Middle frontal gyrus (tissue), 1 donor: ENCODE results near the gene SLC52A3.
"Not testable (repeated sequence)": the region's sequence is repeated elsewhere in the genome, so short reads cannot be mapped to it uniquely, and the experiment has no call there.

Experiments used
- DNase-seq: peaks from one replicate; pipeline ENCODE4 v3.0.0-alpha.2; 2015; ENCODE audit warnings: low spot score; ENCODE audit errors: extremely low spot score

The SLC52A3 gene

DNA sequence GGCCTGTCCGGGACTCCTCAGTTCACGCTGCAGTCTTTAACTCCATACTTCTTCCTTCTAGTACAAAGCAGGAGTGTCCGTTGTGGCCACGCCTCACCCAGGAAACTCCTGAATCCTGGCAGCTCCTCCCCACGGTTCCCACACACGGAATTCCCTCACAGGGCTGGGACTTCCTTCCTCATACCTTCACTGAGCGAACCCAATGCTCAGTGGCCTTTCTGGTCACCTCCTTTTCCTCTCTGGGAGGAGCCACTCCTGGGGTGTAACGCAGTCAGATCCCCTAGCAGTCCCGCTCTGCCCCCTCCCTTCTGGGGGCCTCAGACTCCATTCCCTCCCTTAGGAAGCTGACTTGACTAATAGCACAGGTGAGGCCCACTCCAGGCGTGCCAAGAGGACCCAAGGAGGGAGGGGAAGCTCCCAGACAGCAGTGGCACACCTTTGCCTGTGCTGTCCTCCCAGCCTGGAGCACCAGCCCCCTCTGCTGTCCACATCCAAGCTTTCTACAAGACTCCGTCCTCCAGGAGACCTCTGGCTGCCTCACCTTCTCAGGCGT is at the start of gene SLC52A3:
TSS of gene SLC52A3 (minus strand) at position 75 of the 553 bp plus-strand sequence. CDS start 2,726 bp downstream, outside the sequence.
- no peak for DNase-seq

DNA sequence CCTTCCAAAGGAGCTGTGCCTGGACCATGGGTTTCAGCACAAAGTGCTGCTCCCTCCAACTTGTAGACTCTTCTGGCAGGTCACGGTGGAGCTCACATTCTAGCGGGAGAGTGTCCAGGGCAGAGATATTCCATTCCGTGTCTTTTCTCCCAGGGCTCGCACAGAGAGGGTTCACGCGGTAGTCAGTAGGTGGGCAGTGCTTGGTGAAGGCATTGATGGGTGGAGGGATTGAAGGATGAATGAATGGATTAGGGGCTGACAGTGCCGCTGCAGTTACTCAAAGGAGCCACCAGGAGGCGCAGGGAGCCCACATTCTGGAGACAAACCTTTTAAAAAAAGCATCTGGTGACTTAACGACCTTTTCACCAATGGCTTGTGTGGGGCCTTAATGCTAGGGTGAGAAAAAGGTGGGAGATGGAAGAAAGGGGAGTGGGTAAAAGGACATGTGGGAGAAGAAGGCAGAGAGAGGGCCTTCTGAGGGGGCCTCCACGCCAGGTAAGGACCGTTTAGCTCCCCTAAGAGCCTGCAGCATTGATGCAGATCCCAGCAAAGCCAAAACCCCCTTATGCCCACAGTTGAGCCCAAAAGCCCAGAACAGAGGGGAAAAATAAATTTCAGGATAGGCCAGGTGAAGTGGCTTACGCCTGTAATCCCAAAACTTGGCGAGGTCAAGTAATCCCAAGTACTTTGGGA is 47.8 kb upstream of the SLC52A3 start:
- DNase-seq = no peak

- no peak for DNase-seq
Observed at GRCh38 chr20:815226-815625, 46.9 kb upstream of the SLC52A3 start.

DNA sequence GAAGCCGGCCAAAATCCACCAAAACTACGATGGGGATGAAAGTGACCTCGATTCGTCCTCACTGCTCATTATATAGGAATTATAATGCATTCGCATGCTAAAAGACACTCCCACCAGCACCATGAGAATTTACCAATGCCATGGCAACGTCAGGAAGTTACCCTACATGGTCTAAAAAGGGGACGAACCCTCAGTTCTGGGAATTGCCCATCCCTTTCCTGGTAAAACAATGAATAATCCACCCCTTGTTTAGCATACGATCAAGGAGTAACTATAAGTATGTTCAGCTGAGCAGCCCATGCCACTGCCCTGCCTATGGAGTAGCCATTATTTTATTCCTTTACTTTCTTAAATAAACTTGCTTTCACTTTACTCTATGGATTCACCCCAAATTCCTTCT is 45.1 kb upstream of the SLC52A3 start:
- DNase-seq = no peak

DNA sequence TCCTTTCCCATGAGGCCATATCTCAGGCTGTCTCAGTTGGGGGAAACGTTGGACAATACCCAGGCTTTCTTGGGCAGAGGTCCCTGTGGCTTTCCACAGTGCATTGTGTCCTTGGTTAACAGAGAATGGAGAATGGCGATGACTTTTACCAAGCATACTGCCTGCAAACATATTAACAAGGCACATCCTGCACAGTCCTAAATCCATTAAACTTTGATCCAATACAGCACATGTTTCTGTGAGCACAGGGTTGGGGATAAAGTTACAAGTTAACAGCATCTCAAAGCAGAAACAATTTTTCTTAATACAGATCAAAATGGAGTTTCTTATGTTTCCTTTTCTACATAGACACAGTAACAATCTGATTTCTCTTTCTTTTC is 44.1 kb upstream of the SLC52A3 start:
- not testable (repeated sequence) for DNase-seq

- not testable (repeated sequence) for DNase-seq
Observed at GRCh38 chr20:811776-812434, 43.6 kb upstream of the SLC52A3 start.

GRCh38 chr20:805713-806112 is 37.4 kb upstream of the SLC52A3 start:
- no peak for DNase-seq

DNA sequence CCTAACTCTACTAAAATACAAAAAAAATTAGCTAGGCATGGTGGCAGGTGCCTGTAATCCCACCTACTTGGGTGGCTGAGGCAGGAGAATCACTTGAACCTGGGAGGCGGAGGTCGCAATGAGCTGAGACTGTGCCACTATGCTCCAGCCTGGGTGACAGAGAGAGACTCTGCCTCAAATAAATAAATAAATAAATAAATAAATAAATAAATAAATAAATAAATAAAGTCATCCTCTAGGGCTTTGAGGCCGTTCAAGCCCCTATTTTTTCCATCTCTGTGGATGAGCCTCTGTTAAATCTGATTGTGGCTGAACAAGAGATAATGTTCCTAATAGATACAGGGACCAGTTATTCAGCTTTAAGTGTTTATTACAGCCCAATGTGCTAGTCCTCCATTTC is 33.4 kb upstream of the SLC52A3 start:
- no peak for DNase-seq

DNA sequence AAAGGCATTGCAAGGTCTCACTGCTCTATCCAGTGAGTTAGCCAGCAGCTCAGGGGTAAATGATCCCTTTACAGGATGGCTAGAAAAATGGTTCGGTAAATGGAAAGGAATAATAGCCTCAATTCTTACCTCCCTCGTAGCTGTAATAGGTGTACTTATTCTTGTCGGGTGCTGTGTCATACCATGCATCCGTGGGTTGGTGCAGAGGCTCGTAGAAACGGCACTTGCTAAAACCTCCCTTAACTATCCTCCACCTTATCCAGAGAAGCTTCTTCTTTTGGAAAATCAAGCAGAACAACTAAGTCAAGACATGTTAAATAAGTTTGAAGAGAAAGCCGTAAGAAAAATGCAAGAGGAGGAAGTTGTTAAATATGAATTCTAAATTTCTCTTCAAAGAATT is 31.7 kb upstream of the SLC52A3 start:
- DNase-seq = not testable (repeated sequence)

- DNase-seq = not testable (repeated sequence)
Observed at GRCh38 chr20:798746-799145, 30.4 kb upstream of the SLC52A3 start.

DNA sequence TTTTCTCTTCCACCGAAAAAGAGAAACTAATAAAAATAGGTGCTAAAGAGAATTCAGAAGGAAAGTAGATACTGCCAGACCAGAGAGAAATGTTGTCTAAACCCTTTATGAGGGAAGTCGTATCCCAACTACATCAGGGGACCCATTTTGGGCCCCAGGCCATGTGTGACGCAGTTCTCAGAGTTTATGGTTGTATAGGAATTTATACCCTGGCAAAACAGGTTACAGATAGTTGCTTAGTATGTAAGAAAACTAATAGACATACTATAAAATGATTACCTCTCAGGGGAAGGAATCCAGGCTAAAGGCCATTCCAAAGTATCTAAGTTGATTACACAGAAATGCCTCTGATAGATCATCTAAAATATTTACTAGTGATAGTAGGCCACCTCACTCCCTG is 28.6 kb upstream of the SLC52A3 start:
- DNase-seq = no peak

DNA sequence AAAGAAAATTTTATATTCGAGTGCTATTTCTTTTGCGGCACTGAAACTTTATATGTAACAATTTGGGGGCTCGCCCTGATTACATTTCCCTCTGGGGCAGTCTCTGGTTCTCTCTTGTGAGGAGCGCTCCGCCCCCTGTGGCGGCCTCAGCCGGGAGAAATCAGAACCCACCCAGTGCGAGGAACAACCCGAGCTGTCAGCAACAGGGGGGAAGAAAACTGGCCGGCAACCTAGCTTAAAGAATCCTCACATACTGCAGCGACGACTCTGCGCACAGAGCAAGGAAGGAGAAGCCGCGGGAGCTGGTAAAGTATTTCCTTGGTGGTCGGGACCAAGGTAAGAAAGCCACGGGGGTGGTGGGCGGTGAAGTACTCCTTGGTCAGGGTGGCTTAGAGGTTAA is 23.9 kb upstream of the SLC52A3 start:
- no peak for DNase-seq

GRCh38 chr20:791056-791455 is 22.8 kb upstream of the SLC52A3 start:
- no peak for DNase-seq

DNA sequence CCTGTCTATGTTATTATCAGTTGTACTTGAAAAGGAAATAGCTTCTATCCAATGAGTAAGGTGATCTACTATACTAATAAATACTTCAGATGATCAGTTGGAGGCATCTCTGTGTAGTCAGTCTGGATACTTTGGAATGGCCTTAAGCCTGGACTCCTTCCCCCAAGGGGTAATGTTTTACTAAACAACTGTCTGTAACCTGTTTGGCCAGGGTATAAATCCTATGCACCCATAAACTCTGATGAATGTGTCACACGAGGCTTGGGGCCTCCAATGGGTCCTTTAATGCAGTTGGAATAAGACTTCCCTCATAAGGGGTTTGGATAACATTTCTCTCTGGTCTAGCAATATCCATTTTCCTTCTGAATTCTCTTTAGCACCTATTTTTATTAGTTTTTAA is 19.5 kb upstream of the SLC52A3 start:
- DNase-seq = no peak

- no peak for DNase-seq
Observed at GRCh38 chr20:779771-780170, 11.5 kb upstream of the SLC52A3 start.

DNA sequence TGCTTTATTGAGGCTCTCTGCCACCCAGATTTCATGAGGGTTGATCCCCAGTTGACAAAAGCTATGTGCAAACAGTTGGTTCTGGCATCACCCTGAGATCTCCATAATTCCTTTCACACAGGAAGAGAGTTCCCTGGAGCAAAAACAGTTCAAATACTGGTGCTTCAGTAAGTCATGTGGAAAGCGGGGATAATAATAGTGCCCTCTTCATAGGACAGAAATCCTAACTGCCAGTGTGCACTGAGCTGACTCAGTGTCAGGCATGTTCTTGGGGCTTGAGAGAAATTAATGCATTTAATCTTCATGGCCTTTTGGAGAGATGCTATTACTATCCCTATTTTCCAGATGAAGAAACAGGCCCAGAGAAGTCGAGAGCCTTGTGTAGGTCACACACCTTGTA is 7.9 kb upstream of the SLC52A3 start:
- DNase-seq = no peak

DNA sequence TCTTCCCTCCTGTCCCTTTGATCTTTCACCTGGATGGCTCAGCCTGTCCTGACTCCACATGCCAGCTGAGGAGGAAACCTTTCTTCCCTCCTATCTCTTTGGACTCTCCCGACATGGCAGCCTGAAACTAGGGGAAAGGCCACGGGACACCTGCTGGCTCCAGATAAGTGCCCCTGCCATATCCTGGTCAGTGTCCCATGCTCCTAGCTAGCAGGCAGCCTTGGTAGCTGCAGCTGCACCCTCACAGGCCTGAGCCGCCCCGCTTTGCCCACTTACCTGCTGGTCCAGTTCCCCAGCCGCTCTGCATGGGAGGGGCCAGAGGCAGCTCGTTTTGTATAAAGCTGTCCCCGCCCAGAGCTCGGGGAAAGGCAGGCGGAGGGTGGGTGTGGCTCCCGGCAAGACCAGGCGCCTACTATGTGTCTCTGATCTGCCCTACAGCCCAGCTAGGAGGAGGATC is 7.4 kb upstream of the SLC52A3 start:
- no peak for DNase-seq

GRCh38 chr20:774660-775057 is 6.4 kb upstream of the SLC52A3 start:
- no peak for DNase-seq

GRCh38 chr20:774016-774659 is 5.8 kb upstream of the SLC52A3 start:
- no peak for DNase-seq

GRCh38 chr20:772806-773205 is 4.5 kb upstream of the SLC52A3 start:
- no peak for DNase-seq

DNA sequence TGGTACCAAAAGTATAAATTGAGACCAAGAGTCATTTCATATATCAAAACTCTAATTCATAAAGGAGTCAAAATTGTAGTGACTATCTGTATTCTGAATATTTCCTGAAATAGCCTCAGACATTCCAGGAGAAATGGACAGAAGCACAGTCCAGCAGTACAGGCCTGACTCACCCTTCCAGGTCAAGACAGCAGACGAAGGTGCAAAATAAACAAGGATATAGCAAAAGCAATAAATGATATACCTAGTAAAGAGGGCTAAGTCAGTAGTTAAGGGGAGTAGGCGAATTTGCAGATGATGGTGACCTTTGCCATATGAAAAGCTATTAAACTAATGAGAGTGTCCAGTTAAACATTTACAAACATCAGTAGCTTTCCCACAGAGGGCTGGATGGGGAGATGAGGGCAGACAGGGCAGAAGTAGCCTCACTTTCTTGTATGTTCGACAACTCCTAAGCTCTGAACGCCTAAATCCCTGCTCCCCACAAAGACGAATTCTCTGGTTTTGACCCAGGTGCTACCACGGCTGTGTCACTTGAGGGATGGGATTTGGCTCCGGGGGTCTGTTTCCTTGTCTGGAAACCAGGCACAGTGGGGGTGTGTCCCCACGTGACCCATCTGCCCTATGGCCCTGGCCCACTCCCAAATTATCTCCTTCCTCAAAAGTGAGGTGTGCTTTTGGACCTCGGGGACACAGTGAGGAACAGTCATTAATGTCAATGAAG is 3.6 kb upstream of the SLC52A3 start:
- no peak for DNase-seq

DNA sequence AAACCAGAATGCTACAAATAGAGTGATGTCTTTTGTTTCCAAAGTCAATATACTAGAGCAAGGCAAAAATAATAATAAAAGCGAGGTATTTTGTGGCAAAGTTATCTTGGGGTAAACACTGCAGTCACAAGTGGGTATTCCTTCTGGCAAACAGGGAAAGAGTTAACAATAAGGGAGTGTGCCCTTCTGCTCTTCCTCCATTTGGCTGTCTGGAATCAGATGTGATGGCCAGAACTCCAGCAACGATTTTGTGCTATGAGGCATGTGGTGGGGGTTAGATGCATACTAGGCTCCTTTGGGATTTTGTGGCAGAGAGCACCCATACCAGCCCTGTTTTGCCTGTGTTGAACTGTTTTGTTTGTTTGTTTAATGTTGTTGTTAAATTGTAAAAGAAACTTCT is 2.4 kb upstream of the SLC52A3 start:
- DNase-seq = no peak
